Endothelial cell of umbilical vein (primary cell): ENCODE results near the gene ALB. TPM values are rescaled to one million over a fixed set of nuclear protein-coding genes. Genes with fewer than 3 reads are reported as not detected.

Experiments
- BruUV-seq: library from RNA; stranded (reverse); fragments of 400-500 nt; replicated peaks from 2 replicates; lab custom pipeline; 2021; lab: Mats Ljungman, UMichigan
- CTCF ChIA-PET: fragments of 300-600, 350-600 bp; sonication (Branson Sonifier 250); formaldehyde crosslinking; loops from one replicate; lab custom pipeline; 2021; ENCODE audit warnings: antibody characterized with exemption, inconsistent platforms; lab: Charles Lee
- POLR2A ChIA-PET: fragments of 300-600, 350-600 bp; sonication (Branson Sonifier 250); formaldehyde crosslinking; loops from one replicate; lab custom pipeline; 2021; ENCODE audit warnings: antibody characterized with exemption, inconsistent platforms; lab: Charles Lee
- DNase-seq: peaks from one replicate; pipeline ENCODE4 v3.0.0-alpha.2; 2011; ENCODE audit warnings: low read depth, low spot score
- FAIRE-seq: peaks from 2 replicates; lab custom pipeline; 2011; peaks lifted over from hg19 to GRCh38; lab: Jason Lieb, UNC
- H2AFZ ChIP-seq: 2 replicates; pipeline ENCODE4 v1.6.0; 2012; ENCODE audit warnings: low read depth, low read length, control low read depth, inconsistent platforms
- H3K27ac ChIP-seq: 2 replicates; pipeline ENCODE4 v1.5.1; 2011; ENCODE audit warnings: low read depth, mild to moderate bottlenecking, control low read depth, low read length, moderate library complexity; ENCODE audit not compliant: insufficient read depth
- H3K27me3 ChIP-seq, 2 experiments: 2 replicates each; pipeline versions ENCODE4 v1.6.0 to v1.6.1; 2011; ENCODE audit warnings: low read length in 2 of 2, mixed read lengths in 1 of 2; ENCODE audit not compliant: control insufficient read depth in 2 of 2, insufficient read depth in 2 of 2
- H3K36me3 ChIP-seq, 2 experiments: 2 replicates in 1 of 2; 3 replicates in 1 of 2; pipeline ENCODE4 v1.5.1; 2011; ENCODE audit warnings: low read length in 2 of 2, mild to moderate bottlenecking in 1 of 2, moderate library complexity in 1 of 2; ENCODE audit not compliant: control insufficient read depth in 2 of 2, insufficient read depth in 2 of 2; ENCODE audit errors: extremely low read depth in 1 of 2
- H3K4me1 ChIP-seq: 3 replicates; pipeline ENCODE4 v1.5.1; 2011; ENCODE audit warnings: mild to moderate bottlenecking, low read length; ENCODE audit not compliant: control insufficient read depth, insufficient read depth; ENCODE audit errors: extremely low read depth
- H3K4me2 ChIP-seq: 2 replicates; pipeline ENCODE4 v1.6.1; 2011; ENCODE audit warnings: low read length, control low read depth, mixed read lengths; ENCODE audit not compliant: insufficient read depth
- H3K4me3 ChIP-seq, 3 experiments: fragments of 200-600 bp in 1 of 3; sonication (generic), shearing (Covaris generic) in 1 of 3; replicated peaks in 1 of 3; 2 replicates each; pipeline ENCODE4 v1.5.1; 2011 to 2016; ENCODE audit warnings: control low read depth in 3 of 3, low read length in 3 of 3, mild to moderate bottlenecking in 2 of 3, inconsistent platforms in 1 of 3, low read depth in 1 of 3, moderate library complexity in 1 of 3; ENCODE audit not compliant: insufficient read depth in 1 of 3
- H3K79me2 ChIP-seq: 2 replicates; pipeline ENCODE4 v1.6.0; 2012; ENCODE audit warnings: low read length, inconsistent platforms; ENCODE audit not compliant: control insufficient read depth, insufficient read depth
- H3K9ac ChIP-seq: replicated peaks from 2 replicates; pipeline ENCODE3; 2011; ENCODE audit warnings: low read length, control low read depth; ENCODE audit not compliant: insufficient read depth; ENCODE audit errors: extremely low read depth
- H3K9me1 ChIP-seq: replicated peaks from 3 replicates; pipeline ENCODE4 v1.6.0; 2011; ENCODE audit warnings: mild to moderate bottlenecking, low read length; ENCODE audit not compliant: control insufficient read depth, insufficient read depth; ENCODE audit errors: extremely low read depth
- H3K9me3 ChIP-seq: replicated peaks from 2 replicates; pipeline ENCODE4 v1.5.1; 2012; ENCODE audit warnings: low read length, inconsistent platforms; ENCODE audit not compliant: control insufficient read depth, insufficient read depth
- H4K20me1 ChIP-seq: replicated peaks from 2 replicates; pipeline ENCODE3; 2011; ENCODE audit warnings: mild to moderate bottlenecking, low read length; ENCODE audit not compliant: control insufficient read depth, insufficient read depth; ENCODE audit errors: extremely low read depth
- CTCF ChIP-seq, 2 donors: IDR thresholded peaks; 1 replicate in 1 of 2; 2 replicates in 1 of 2; pipeline ENCODE4 v1.5.1; 2011; ENCODE audit warnings: low read length in 2 of 2, mild to moderate bottlenecking in 2 of 2, moderate library complexity in 2 of 2, control low read depth in 1 of 2, inconsistent platforms in 1 of 2, low read depth in 1 of 2; ENCODE audit not compliant: insufficient read depth in 1 of 2; ENCODE audit errors: extremely low read depth in 1 of 2
- EZH2 ChIP-seq: IDR thresholded peaks from 2 replicates; pipeline ENCODE4 v1.6.1; 2012; ENCODE audit warnings: borderline replicate concordance, low read depth, mild to moderate bottlenecking, moderate library complexity, low read length, inconsistent platforms; ENCODE audit not compliant: severe bottlenecking
- FOS ChIP-seq: IDR thresholded peaks from 2 replicates; pipeline ENCODE4 v1.6.1; 2011; ENCODE audit warnings: mild to moderate bottlenecking, low read length, moderate library complexity, borderline replicate concordance; ENCODE audit not compliant: insufficient read depth
- GATA2 ChIP-seq: IDR thresholded peaks from 2 replicates; pipeline ENCODE4 v1.7.0; 2011; ENCODE audit warnings: low read depth, mild to moderate bottlenecking, moderate library complexity, mixed read lengths, low read length; ENCODE audit not compliant: insufficient read length, insufficient read depth
- JUN ChIP-seq: IDR thresholded peaks from 2 replicates; pipeline ENCODE4 v1.6.1; 2011; ENCODE audit warnings: borderline replicate concordance, low read depth; ENCODE audit not compliant: insufficient read length, insufficient read depth
- MYC ChIP-seq: IDR thresholded peaks from one replicate; pipeline ENCODE4 v1.6.1; 2011; ENCODE audit warnings: mild to moderate bottlenecking, low read depth, low read length
- POLR2A ChIP-seq: IDR thresholded peaks from 2 replicates; pipeline ENCODE4 v1.6.1; 2012; ENCODE audit warnings: low read depth, mild to moderate bottlenecking, control low read depth, low read length
- POLR2AphosphoS5 ChIP-seq: IDR thresholded peaks from 2 replicates; pipeline ENCODE4 v1.6.1; 2012; ENCODE audit warnings: low read depth, mild to moderate bottlenecking, control low read depth, low read length, moderate library complexity; ENCODE audit not compliant: insufficient read depth
- dilution Hi-C: fragments of 300-500 bp; cut with MboI; formaldehyde crosslinking; loops from one replicate; pipeline ENCODE4 v1.15.0; 2019; ENCODE audit warnings: low sequenced_read_pairs; ENCODE audit not compliant: extremely low pct_ligation_motif_present
- intact Hi-C: fragments of 100-400 bp; cut with micrococcal nuclease; formaldehyde crosslinking; loops from one replicate; pipeline ENCODE4 v1.10.0; 2022
- polyA plus RNA-seq, 4 experiments: library from polyadenylated mRNA; depleted of rRNA in 3 of 4; stranded (reverse) in 3 of 4; unstranded in 1 of 4; fragments of >200 nt; gene quantifications; 2 replicates each; pipeline versions ENCODE4 v1.2.1 to v1.2.3, GENCODE V29; 2011 to 2012; ENCODE audit warnings: missing spikeins in 1 of 4
- total RNA-seq: library from RNA; stranded (reverse); gene quantifications from 2 replicates; pipeline ENCODE4 v1.2.3, GENCODE V29; 2021
- TF ChIP-seq, protein P1 (sequence below): IDR thresholded peaks from 2 replicates; pipeline ENCODE4 v1.6.1; 2011; ENCODE audit not compliant: insufficient read depth, insufficient read length

ALB gene
- total and polyA plus RNA-seq, 2 donors (not counting 3 experiments of a cell fraction or from before 2014, with no cell fraction given), result not detected

GRCh38 chr4:73453701-73454005 lies 49.6 kb downstream of the ALB start:
- peaks cover 5 to 17% of the 10 kb centered on the region in 2 experiments for H3K27me3 ChIP-seq
- H3K79me2 ChIP-seq, result no peaks in the 10 kb centered on the region
- no peaks in the 10 kb centered on the region for H3K4me1 ChIP-seq
- intact Hi-C loops, result no loop called here
- no peaks in the 10 kb centered on the region for H4K20me1 ChIP-seq
- no peak overlapping the region for H3K27ac ChIP-seq
- no peak overlapping the region for H3K9ac ChIP-seq
- dilution Hi-C loops, result no loop called here
- ChIA-PET CTCF (interaction anchor here (1.4 kb wide), 1 partner anchor 9 kb away, joined by 3 read pairs; no protein-coding TSS in a partner anchor), POLR2A (no interaction called here)
- FAIRE-seq (no peak), DNase-seq (no peak)
- H3K36me3 ChIP-seq, result no peaks in the 10 kb centered on the region
- no TSS peak for BruUV-seq
- TF ChIP-seq MYC, result no peak
- no peak for TF ChIP-seq CTCF (IDR thresholded peaks at IDR 0.05; ENCODE audit: extremely low read depth in 1 of 2, insufficient read depth in 1 of 2, low read depth in 1 of 2, low read length in 2 of 2)
- TF ChIP-seq GATA2, result no peak
- TF ChIP-seq EZH2, result no peak
- no peak overlapping the region for H3K4me2 ChIP-seq
- H2AFZ ChIP-seq, result no peak overlapping the region
- no peaks in the 10 kb centered on the region for H3K9me3 ChIP-seq
- H3K4me3 ChIP-seq, result no peak overlapping the region
- H3K9me1 ChIP-seq, result no peaks in the 10 kb centered on the region

GRCh38 chr4:73454920-73455319 lies 50.8 kb downstream of the ALB start:
- Histone ChIP-seq H3K9me1 (no peaks in the 10 kb centered on the region), H3K27me3 (peaks cover 3 to 6% of the 10 kb centered on the region in 2 experiments), H3K4me2 (no peak overlapping the region), H3K27ac (no peak overlapping the region), H3K9me3 (no peaks in the 10 kb centered on the region), H3K36me3 (no peaks in the 10 kb centered on the region), H4K20me1 (no peaks in the 10 kb centered on the region), H2AFZ (no peak overlapping the region), H3K79me2 (no peaks in the 10 kb centered on the region), H3K9ac (no peak overlapping the region), H3K4me1 (no peaks in the 10 kb centered on the region), H3K4me3 (no peak overlapping the region)
- DNase-seq, result no peak
- TF ChIP-seq EZH2 (no peak), FOS (no peak), CTCF (IDR thresholded peaks at IDR 0.05; ENCODE audit: extremely low read depth in 1 of 2, insufficient read depth in 1 of 2, low read depth in 1 of 2, low read length in 2 of 2) (no peak), POLR2A (no peak), POLR2AphosphoS5 (no peak), MYC (no peak), JUN (no peak), GATA2 (no peak)
- TF ChIP-seq, protein P1, sequence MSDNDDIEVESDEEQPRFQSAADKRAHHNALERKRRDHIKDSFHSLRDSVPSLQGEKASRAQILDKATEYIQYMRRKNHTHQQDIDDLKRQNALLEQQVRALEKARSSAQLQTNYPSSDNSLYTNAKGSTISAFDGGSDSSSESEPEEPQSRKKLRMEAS, result no peak
- BruUV-seq, result no TSS peak
- POLR2A ChIA-PET, result no interaction called here
- dilution Hi-C loops, result no loop called here
- CTCF ChIA-PET, result no interaction called here
- intact Hi-C loops, result no loop called here
- FAIRE-seq, result no peak
